ENCODE results near the gene PLCH1. TPM values are rescaled to one million over a fixed set of nuclear protein-coding genes. Genes with fewer than 3 reads are reported as not detected.

PLCH1 gene
- total RNA-seq, 1 experiment from 2014 or later = 13.4 TPM

DNA sequence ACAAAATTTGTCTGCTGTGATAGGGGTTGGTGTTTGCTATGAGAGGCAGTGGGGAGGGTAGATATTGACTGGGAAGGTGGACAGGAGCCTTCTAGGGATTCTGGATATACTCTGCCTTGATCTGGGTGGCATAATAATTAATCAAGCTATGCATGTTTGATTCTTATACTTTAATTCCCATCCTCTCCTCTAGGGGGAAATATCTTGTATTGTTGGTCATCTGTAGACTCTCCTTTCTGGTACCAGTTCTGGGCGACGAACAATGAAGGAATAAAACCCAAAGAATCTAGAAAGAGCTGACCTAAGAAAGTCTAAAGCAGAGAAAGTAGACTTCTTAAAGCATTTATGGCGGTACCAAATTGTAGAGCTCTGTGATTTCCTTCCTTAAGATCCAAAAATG, 253.2 kb downstream of the PLCH1 start:
- Mint-ChIP-seq H3K4me3 (ENCODE audit: low read depth, unreplicated experiment) (no peak overlapping the region), H3K9me3 (ENCODE audit: low read depth, unreplicated experiment) (no peaks in the 10 kb centered on the region), H3K4me1 (ENCODE audit: low read depth, unreplicated experiment) (no peaks in the 10 kb centered on the region), H3K27ac (ENCODE audit: unreplicated experiment) (no peak overlapping the region), H3K36me3 (ENCODE audit: insufficient read depth, unreplicated experiment) (no peaks in the 10 kb centered on the region), H3K27me3 (ENCODE audit: unreplicated experiment) (no peaks in the 10 kb centered on the region)
- no TSS peak for BruUV-seq (replicated peaks)
- no peak for DNase-seq
- peak; percentile 33 for TF ChIP-seq CTCF (IDR thresholded peaks at IDR 0.05; ENCODE audit: unreplicated experiment)
- intact Hi-C loops (cut with micrococcal nuclease; ENCODE audit: unreplicated experiment) = no loop called here
- CTCF ChIA-PET = interaction anchor here (1.2 to 2.3 kb wide), 3 partner anchors 10 to 210 kb away, joined by 4 to 10 read pairs (median 5); no protein-coding TSS in a partner anchor

DNA sequence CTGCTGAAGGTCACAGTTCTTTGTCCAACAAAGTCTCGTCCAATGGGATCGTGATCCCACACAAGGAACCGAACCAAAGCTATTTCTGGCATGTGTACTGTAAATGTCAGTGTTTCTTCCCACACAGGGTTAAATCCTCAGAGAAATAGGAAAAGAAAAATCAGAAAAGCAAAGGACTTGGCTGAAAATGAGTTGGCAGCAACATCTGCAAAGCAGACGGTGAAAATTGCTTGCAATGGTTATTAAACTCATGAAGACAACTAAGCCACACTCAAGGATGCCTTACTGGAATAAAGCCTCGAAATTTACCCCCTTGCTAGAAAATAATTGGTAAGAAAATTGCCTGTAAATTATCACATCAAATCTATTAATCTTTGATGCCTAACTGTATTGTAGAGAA, 256.2 kb downstream of the PLCH1 start:
- no peak for DNase-seq
- H3K4me1 Mint-ChIP-seq (ENCODE audit: low read depth, unreplicated experiment) = no peaks in the 10 kb centered on the region
- no peak for TF ChIP-seq CTCF (IDR thresholded peaks at IDR 0.05; ENCODE audit: unreplicated experiment)
- H3K27me3 Mint-ChIP-seq (ENCODE audit: unreplicated experiment) = no peaks in the 10 kb centered on the region
- H3K27ac Mint-ChIP-seq (ENCODE audit: unreplicated experiment) = no peak overlapping the region
- no TSS peak for BruUV-seq (replicated peaks)
- CTCF ChIA-PET = no interaction called here
- H3K36me3 Mint-ChIP-seq (ENCODE audit: insufficient read depth, unreplicated experiment) = no peaks in the 10 kb centered on the region
- H3K9me3 Mint-ChIP-seq (ENCODE audit: low read depth, unreplicated experiment) = no peaks in the 10 kb centered on the region
- intact Hi-C loops (cut with micrococcal nuclease; ENCODE audit: unreplicated experiment) = no loop called here
- H3K4me3 Mint-ChIP-seq (ENCODE audit: low read depth, unreplicated experiment) = no peak overlapping the region

DNA sequence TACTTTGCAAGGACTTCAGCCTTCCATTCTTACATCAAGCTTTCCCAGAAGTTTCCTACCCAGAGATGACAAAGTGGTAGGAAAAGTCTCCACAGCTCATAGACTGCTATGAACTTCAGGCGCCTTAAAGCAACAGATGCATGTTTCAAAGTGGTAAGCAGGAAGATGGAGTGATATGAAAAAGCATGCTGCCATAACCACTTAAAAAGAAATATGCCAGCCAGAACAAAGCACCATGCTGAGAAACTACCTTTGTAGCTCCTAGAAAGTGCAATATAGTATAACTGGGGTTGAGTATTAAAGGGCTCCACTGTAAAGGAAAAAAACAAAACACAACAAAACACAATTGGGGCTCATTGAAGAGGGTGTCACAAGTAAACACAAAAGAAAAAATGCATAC, 259.0 kb downstream of the PLCH1 start:
- Mint-ChIP-seq H3K27ac (ENCODE audit: unreplicated experiment) (no peak overlapping the region), H3K36me3 (ENCODE audit: insufficient read depth, unreplicated experiment) (no peaks in the 10 kb centered on the region), H3K9me3 (ENCODE audit: low read depth, unreplicated experiment) (no peaks in the 10 kb centered on the region), H3K4me3 (ENCODE audit: low read depth, unreplicated experiment) (no peak overlapping the region), H3K27me3 (ENCODE audit: unreplicated experiment) (no peaks in the 10 kb centered on the region), H3K4me1 (ENCODE audit: low read depth, unreplicated experiment) (no peaks in the 10 kb centered on the region)
- intact Hi-C loops (cut with micrococcal nuclease; ENCODE audit: unreplicated experiment) = no loop called here
- no peak for TF ChIP-seq CTCF (IDR thresholded peaks at IDR 0.05; ENCODE audit: unreplicated experiment)
- DNase-seq = no peak
- no TSS peak for BruUV-seq (replicated peaks)
- CTCF ChIA-PET = no interaction called here

GRCh38 chr3:155481591-155481990, 263.3 kb downstream of the PLCH1 start:
- no peaks in the 10 kb centered on the region for H3K4me1 Mint-ChIP-seq (ENCODE audit: low read depth, unreplicated experiment)
- H3K27ac Mint-ChIP-seq (ENCODE audit: unreplicated experiment) = no peak overlapping the region
- DNase-seq = no peak
- H3K36me3 Mint-ChIP-seq (ENCODE audit: insufficient read depth, unreplicated experiment) = no peaks in the 10 kb centered on the region
- peaks cover 3% of the 10 kb centered on the region for H3K9me3 Mint-ChIP-seq (ENCODE audit: low read depth, unreplicated experiment)
- TF ChIP-seq CTCF (IDR thresholded peaks at IDR 0.05; ENCODE audit: unreplicated experiment) = no peak
- no peak overlapping the region for H3K4me3 Mint-ChIP-seq (ENCODE audit: low read depth, unreplicated experiment)
- no TSS peak for BruUV-seq (replicated peaks)
- no peaks in the 10 kb centered on the region for H3K27me3 Mint-ChIP-seq (ENCODE audit: unreplicated experiment)
- CTCF ChIA-PET = no interaction called here
- intact Hi-C loops (cut with micrococcal nuclease; ENCODE audit: unreplicated experiment) = no loop called here

All from Calu3 (cell line).